KMS-11 (cell line): ENCODE measurements around the gene CLBA1.

Experiments used
- H2AFZ ChIP-seq: fragments of 200-600 bp; sonication (generic); 2 replicates; pipeline ENCODE4 v1.6.1; 2016; ENCODE audit warnings: antibody characterized with exemption, mixed run types, low read depth
- H3K27ac ChIP-seq: fragments of 200-600 bp; sonication (generic); 2 replicates; pipeline ENCODE4 v1.6.1; 2016; ENCODE audit warnings: mild to moderate bottlenecking, mixed run types
- H3K27me3 ChIP-seq: fragments of 200-600 bp; sonication (generic); 2 replicates; pipeline ENCODE4 v1.6.1; 2017; ENCODE audit warnings: mild to moderate bottlenecking, low read depth, mixed run types, moderate library complexity; ENCODE audit not compliant: insufficient read depth
- H3K36me3 ChIP-seq: fragments of 200-600 bp; sonication (generic); 2 replicates; pipeline ENCODE4 v1.6.1; 2017; ENCODE audit warnings: mild to moderate bottlenecking, mixed run types; ENCODE audit not compliant: insufficient read depth
- H3K4me1 ChIP-seq: fragments of 200-600 bp; sonication (generic); 2 replicates; pipeline ENCODE4 v1.6.1; 2016; ENCODE audit warnings: mild to moderate bottlenecking, low read depth, mixed run types; ENCODE audit not compliant: poor library complexity, severe bottlenecking
- H3K4me2 ChIP-seq: fragments of 200-600 bp; sonication (generic); 2 replicates; pipeline ENCODE4 v1.7.0; 2016; ENCODE audit warnings: mild to moderate bottlenecking, mixed run types
- H3K4me3 ChIP-seq: fragments of 200-600 bp; sonication (generic); IDR thresholded peaks from 2 replicates; pipeline ENCODE4 v1.6.1; 2017; ENCODE audit warnings: low read depth, low read length, mixed read lengths; ENCODE audit not compliant: insufficient read depth
- H3K79me2 ChIP-seq: fragments of 200-600 bp; sonication (generic); 2 replicates; pipeline ENCODE4 v1.6.1; 2016; ENCODE audit warnings: low read depth, mixed run types; ENCODE audit not compliant: insufficient read depth
- H3K9ac ChIP-seq: fragments of 200-600 bp; sonication (generic); 2 replicates; pipeline ENCODE4 v1.6.1; 2016; ENCODE audit warnings: mild to moderate bottlenecking, mixed run types
- H4K20me1 ChIP-seq: fragments of 200-600 bp; sonication (generic); 2 replicates; pipeline ENCODE4 v1.6.1; 2016; ENCODE audit warnings: mild to moderate bottlenecking, mixed run types; ENCODE audit not compliant: insufficient read depth
- CTCF ChIP-seq: fragments of 200-600 bp; sonication (generic); conservative IDR thresholded peaks from 2 replicates; pipeline ENCODE4 v1.6.1; 2017; ENCODE audit warnings: low read depth, mild to moderate bottlenecking, antibody characterized with exemption, low read length, moderate library complexity, mixed read lengths

Gene CLBA1

GRCh38 chr14:104937694-104938365, 47.8 kb upstream of the CLBA1 start:
- Histone ChIP-seq H3K4me1 (no peaks in the 10 kb centered on the region), H3K36me3 (no peaks in the 10 kb centered on the region), H3K4me2 (no peak overlapping the region), H3K9ac (no peak overlapping the region), H3K27me3 (peaks cover 12% of the 10 kb centered on the region; the same call in 1 of the 2 replicates), H3K79me2 (no peaks in the 10 kb centered on the region), H3K27ac (no peak overlapping the region), H2AFZ (no peak overlapping the region), H4K20me1 (no peaks in the 10 kb centered on the region), H3K4me3 (no peak overlapping the region)
- TF ChIP-seq CTCF = no peak

GRCh38 chr14:104938436-104938835, 47.2 kb upstream of the CLBA1 start:
- no peak overlapping the region for H3K27ac ChIP-seq
- no peaks in the 10 kb centered on the region for H4K20me1 ChIP-seq
- no peak overlapping the region for H2AFZ ChIP-seq
- no peaks in the 10 kb centered on the region for H3K4me1 ChIP-seq
- H3K36me3 ChIP-seq = no peaks in the 10 kb centered on the region
- no peak overlapping the region for H3K4me3 ChIP-seq
- no peak for TF ChIP-seq CTCF
- H3K9ac ChIP-seq = no peak overlapping the region
- H3K4me2 ChIP-seq = no peak overlapping the region
- peaks cover 12% of the 10 kb centered on the region; the same call in 1 of the 2 replicates for H3K27me3 ChIP-seq
- no peaks in the 10 kb centered on the region for H3K79me2 ChIP-seq

DNA sequence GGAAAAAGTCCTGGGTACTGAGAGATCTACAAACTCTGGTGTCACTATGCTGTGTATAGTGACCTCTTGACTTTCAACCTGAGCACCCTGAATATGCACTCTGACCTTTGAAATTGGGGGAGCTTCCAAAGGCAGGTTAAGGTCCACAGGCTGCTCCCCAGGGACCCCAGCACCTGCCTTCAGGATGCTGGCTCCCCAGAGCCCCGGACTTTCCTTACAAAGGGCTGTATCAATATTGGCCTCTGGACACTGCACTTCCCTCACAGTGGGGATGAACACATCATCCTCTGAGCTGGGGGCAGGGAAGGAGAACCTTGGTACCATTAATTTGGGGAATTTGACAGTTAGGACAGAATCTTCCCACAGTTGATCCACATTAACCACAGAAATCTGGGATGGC, 46.6 kb upstream of the CLBA1 start:
- H3K79me2 ChIP-seq = no peaks in the 10 kb centered on the region
- no peak for TF ChIP-seq CTCF
- H4K20me1 ChIP-seq = no peaks in the 10 kb centered on the region
- H3K4me3 ChIP-seq = no peak overlapping the region
- peaks cover 12% of the 10 kb centered on the region; the same call in 1 of the 2 replicates for H3K27me3 ChIP-seq
- no peak overlapping the region for H3K9ac ChIP-seq
- H3K4me1 ChIP-seq = no peaks in the 10 kb centered on the region
- no peak overlapping the region for H3K27ac ChIP-seq
- no peak overlapping the region for H3K4me2 ChIP-seq
- H3K36me3 ChIP-seq = no peaks in the 10 kb centered on the region
- H2AFZ ChIP-seq = no peak overlapping the region

DNA sequence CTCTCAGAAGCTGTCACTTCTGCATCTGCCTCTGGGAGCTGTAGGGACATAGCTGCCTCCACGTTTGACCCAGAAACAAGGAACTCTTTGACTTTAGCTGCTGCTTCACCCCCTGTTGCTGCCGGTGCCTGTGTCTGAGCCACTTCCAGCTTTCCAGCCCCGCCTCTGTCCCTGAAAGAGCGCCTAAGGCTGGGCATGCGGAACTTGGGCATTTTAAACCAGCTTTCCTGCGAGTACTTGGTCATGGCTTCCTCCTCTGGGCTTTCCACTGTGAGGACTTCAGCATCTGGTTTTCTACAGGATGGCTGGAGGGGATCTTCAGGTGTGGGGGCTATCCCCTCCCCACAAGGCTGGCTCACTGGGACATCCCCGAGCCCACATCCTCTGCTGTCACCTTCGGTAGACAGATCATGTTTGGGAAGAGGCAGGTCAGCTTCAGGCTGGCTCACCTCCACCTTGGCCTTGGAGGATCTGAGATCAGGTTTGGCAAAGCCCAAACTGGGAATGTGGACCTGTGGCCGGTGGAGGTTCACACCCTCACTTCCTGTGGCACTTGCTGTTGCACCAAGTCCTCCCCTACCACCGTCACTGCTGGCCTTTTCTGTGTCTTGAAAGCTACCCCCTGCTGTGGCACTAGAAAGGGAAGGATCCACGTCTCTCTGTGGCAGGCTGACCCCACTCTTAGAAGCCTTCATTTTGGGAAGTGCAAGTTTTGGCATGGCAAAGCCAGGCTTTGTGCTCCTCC, 45.8 kb upstream of the CLBA1 start:
- Histone ChIP-seq H3K36me3 (no peaks in the 10 kb centered on the region), H3K4me2 (no peak overlapping the region), H3K27ac (no peak overlapping the region), H3K4me1 (no peaks in the 10 kb centered on the region), H3K4me3 (no peak overlapping the region), H3K79me2 (no peaks in the 10 kb centered on the region), H2AFZ (no peak overlapping the region), H3K9ac (no peak overlapping the region), H3K27me3 (peaks cover 12% of the 10 kb centered on the region; the same call in 1 of the 2 replicates), H4K20me1 (no peaks in the 10 kb centered on the region)
- no peak for TF ChIP-seq CTCF
